LNCAP (cell line): ENCODE measurements around the gene LCLAT1.

Source experiments
- CTCF ChIP-seq: fragments of 450-650 bp; IDR thresholded peaks from 2 replicates; pipeline ENCODE4 v1.5.1; 2017; ENCODE audit warnings: mild to moderate bottlenecking

LCLAT1 gene

GRCh38 chr2:30681022-30681421 is 234.0 kb downstream of the LCLAT1 start:
- no peak for TF ChIP-seq CTCF

- no peak for TF ChIP-seq CTCF
Measured at GRCh38 chr2:30683236-30683956, 236.3 kb downstream of the LCLAT1 start.

GRCh38 chr2:30684026-30684425 is 237.0 kb downstream of the LCLAT1 start:
- TF ChIP-seq CTCF, result no peak

- TF ChIP-seq CTCF, result no peak
Measured at GRCh38 chr2:30684516-30684915, 237.5 kb downstream of the LCLAT1 start.

GRCh38 chr2:30684996-30685395 is 237.9 kb downstream of the LCLAT1 start:
- no peak for TF ChIP-seq CTCF

GRCh38 chr2:30686000-30686399 is 239.0 kb downstream of the LCLAT1 start:
- peak; percentile 58 for TF ChIP-seq CTCF

- TF ChIP-seq CTCF, result no peak
Measured at GRCh38 chr2:30686669-30687068, 239.6 kb downstream of the LCLAT1 start.

- TF ChIP-seq CTCF, result no peak
Measured at GRCh38 chr2:30688956-30689401, 241.9 kb downstream of the LCLAT1 start.
